DMS114 treated with DMSO at 0.1 percent for 48 hours (cell line): ENCODE measurements around the gene DNAH14.
A peak's percentile ranks its signal among the peaks of the same experiment; 100 is the strongest.

Experiments
- DNase-seq: peaks from one replicate; lab custom pipeline; 2025; ENCODE audit not compliant: unreplicated experiment; lab: John Stamatoyannopoulos, UW

DNAH14 gene

DNA sequence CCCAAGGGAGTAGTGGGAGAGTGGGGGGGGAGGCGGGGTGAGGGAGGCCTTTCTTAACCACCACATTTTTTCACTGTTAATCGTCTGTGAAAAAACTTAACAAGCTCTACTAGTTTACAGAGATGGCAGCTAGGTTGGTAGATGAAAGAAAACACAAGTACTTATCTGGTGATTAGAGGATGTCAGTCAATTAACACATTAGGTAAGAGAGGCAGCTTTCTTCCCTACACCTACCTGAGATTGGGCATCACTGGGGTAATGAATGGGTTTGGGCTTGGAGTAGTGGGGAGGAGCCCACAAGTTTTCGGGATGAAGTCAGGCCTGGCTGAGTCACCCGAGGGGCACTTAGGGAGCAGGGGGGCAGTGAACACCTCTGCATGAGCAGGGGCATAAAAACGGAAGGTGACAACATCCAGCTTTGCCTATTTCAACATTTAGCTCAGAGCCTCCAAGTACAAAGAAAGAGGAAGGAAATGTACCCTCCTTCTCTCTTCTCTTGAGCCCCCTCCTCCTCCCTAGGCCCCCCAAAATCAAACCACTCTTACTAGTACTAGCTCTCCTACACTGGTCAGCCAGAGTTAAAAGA, 495.8 kb downstream of the DNAH14 start:
- DNase-seq = no peak

DNA sequence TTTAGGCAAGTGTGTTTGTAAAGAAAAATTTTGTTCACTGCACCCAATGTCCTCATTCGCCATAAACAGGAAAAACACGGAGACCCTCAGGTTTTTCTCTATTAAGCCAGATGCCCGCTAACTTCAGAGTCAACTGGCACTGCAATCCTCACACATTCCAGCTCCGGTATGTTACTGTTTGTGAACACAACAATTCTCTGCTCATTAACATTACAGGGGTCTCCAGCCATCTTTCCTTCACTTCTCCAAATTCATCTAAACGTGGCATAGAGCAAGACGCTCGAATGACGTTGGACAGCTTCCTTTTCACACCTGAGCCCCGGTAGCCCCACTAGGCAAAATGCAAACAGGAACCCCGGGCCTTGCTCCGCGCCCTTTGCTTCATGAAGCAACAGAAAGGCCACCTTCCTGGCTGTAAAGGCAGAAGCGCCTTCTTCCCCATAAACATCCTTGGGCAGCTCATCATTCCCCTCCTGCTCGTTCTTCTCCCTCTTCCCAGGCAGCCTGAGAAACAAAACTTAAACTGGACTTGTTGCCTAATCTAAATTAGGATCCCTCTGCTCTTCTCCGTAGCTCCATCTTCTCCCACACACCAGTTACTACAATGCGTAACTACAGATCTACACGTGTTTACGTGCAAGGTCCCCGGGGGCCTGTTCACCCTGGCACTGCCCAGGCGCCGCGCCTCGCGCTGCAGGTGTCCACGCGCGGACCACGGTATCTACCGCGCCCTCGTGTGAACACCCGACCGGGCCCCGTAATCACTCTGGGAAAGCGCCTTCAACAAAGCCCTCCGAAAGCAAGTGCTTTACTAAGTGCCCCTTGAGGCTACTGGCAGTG, 497.1 kb downstream of the DNAH14 start:
- no peak for DNase-seq

DNA sequence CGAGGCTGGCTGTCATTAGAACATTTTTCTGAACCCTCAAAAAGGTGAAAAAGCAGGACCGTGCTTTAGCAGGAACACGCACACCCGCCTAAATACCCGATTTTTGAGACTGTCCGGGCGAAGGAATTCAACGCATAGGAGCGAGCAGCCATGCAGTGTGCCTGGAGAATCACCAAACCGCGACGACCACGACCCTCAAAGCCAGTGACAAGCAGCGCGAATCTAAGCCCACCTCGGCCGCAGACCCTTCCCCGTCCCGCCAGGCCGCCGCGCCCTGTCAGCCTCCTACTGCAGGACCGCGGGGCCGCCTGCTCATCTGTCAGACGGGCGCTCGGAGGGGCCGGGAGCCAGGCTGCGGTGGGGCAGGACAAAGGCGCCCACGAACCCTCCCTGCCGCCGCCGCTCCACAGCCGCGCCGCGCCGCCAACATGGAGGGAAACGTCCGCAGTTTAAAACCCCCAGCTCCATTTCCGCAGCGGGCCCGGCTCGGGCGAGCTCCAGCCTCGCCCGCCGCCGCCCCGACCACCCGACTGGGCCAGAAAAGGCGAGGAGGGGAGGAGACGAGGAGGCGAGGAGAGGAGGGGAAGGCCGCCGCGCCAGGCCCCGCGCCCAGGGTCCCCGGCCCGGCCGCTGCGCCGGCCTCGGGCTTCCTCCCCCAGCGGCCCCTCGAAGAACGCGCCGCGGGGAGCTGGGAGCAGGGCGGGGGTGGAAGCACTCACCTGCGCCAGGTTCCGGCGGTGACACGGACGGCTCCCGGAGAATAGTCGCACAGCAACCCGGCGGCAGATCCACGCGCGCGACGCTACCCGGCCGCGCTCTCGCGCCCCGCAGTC, 498.0 kb downstream of the DNAH14 start, which contains the start of gene LBR:
Gene LBR, minus strand, starts transcription at position 804 of the 833 bp plus-strand sequence. CDS start 3,963 bp downstream, outside the sequence.
- DNase-seq = no peak

DNA sequence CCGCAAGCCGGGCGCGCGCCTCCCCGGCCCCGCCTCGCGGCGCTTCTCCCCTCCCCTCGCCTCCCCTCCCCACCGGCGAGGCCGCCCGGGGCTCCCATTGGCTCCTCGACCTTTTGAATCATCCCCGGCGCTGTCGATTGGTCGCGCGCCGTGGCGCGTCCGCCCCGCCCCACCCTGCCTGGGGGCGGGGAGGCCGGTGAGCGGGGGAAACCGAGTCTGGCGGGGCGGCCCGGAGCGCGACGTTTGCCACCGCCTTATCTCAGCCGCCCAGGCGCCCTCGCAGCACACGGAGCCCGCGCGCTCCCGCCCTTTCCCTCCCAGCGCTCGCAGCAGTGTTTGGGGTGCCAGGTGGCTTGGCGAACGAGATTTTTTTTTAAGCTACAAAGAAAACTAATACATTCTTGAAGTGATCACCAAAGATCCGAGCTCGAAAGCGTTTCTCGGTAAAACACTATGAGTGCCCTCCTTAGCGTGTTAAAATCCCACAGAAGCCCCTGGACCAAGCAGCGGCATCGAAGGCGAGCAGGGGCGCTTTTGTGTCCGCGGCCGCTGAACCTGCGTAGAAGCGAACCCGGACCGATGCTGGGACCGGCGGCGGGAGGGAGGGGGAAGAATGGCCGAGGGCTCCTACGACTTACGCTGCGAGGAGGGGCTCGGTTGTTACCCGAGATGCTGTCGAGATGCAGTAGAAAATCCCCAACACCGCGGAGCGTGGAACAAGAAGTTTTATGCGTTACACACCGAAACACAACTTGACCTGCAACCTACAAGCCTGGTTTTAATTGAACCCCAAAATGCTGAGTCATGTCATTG, 498.8 kb downstream of the DNAH14 start:
- DNase-seq = peak; percentile 82

DNA sequence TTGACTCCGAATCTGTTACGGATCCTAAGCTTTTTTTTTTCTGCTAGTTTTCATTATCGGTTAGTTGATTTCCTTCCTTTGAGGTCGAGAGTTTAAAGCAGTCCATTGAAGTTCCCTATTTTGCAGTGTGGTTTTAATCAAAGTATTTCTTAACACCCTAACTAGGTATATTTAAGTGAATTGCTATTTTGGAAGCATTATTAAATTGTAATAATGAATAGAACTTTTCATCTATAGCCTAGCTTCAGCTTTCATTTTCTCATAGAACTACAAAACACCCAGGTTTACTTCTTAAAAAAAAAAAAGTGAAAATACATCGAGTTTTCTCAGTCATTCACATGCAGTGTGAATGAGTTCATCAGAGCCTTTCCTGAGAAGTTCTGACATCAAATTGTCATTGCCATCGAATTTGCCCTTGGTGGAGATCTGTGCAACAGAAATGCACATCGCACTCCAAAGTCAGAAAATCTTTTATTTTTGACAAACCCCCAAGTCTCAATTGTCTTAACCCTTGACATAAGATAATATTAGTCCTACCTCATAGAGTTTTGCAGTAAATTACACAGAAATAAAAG, 499.5 kb downstream of the DNAH14 start:
- DNase-seq = no peak

DNA sequence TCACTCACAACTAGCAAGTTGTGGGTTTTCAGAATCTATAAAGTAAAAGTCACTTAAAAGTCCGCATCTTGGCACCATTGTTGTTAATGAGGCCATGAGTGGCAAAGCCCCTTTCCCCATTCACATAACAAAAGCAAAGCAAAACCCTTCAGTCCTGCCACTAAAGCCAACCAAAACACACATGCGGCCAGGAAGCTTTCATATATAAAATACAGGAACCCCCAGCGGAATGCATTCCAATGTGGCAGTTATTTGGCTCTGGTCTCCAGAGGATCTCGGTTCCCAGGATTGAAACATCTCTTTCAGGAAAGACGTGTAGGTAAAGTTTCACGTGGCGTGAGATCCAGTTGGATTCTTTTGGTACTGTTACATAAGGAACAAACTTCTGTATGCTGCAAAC, 500.8 kb downstream of the DNAH14 start:
- no peak for DNase-seq

DNA sequence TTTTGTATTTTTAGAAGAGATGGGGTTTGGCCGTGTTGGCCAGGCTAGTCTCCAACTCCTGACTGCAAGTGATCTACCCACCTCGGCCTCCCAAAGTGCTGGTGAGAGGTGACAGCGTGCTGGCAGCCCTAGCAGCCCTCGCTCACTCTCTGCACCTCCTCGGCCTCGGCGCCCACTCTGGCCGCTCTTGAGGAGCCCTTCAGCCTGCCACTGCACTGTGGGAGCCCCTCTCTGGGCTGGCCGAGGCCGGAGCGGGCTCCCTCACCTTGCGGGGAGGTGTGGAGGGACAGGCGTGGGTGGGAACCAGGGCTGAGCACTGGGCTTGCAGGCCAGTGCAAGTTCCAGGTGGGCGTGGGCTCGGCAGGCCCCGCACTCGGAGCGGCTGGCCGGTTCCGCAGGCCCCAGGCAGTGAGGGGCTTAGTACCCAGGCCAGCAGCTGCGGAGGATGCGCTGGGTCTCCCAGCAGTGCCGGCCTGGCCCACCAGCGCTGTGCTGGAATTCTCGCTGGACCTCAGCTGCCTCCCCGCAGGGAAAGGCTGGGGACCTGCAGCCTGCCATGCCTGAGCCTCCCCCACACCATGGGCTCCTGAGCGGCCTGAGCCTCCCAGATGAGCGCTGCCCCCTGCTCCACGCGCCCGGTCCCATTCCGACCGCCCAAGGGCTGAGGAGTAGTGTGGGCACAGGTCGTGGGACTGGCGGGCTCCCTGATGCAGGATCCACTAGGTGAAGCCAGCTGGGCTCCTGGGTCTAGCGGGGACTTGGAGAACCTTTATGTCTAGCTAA, 501.8 kb downstream of the DNAH14 start:
- no peak for DNase-seq

DNA sequence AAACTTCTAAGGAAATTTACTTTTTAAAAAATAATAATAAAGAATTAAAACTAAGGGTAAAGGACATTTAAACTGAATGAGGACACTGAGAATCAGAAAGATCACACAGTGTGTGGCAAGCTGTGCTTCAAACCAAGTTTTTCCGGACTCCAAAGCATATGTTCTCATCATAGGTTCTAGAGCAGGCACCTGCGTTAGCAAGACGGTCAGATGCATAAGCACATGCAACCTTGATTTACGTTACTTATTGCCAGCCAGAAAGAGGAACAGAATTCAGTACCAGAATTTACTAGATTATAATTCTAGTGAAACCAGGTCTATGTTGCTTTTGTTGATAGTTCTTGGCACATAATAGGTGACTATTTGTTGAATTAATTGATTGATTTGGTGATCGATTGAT, 504.6 kb downstream of the DNAH14 start:
- no peak for DNase-seq

DNA sequence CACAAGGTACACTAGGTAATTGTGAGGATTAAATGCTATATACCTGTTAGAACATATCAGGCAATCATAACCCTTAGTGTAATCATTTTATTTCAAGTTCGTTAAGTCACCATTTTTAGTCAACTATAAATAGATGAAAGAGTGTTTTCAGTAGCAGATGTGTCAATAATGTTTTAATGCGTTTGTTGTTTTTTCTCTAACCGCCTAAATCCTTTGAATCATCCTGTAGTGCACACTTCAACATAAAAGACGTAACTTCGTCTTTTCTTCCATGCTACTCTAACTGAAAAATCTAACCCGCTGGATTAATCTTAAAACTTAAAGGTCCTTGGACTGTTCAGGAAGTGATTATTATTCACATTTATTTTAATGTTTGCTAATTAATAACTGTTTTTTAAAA, 505.6 kb downstream of the DNAH14 start:
- no peak for DNase-seq

DNA sequence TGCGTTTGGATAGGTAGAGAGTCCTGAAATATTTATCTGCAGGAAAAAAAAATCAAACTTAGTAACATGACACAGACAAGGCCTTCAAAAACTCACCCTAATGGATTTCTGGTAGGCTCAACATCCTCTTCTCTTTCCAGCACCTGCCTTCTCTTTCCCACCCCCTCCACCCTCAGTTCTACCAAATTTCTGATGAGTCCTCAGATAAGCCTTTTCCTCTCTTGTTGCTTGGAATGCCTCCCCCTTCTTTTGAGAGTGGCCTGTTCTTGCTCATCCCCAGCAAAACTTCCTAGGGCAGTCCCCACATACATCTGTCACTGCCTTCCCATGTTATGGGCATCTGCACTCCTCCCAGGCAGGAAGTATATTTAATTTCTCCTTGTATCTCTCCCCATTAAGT, 506.0 kb downstream of the DNAH14 start:
- no peak for DNase-seq

DNA sequence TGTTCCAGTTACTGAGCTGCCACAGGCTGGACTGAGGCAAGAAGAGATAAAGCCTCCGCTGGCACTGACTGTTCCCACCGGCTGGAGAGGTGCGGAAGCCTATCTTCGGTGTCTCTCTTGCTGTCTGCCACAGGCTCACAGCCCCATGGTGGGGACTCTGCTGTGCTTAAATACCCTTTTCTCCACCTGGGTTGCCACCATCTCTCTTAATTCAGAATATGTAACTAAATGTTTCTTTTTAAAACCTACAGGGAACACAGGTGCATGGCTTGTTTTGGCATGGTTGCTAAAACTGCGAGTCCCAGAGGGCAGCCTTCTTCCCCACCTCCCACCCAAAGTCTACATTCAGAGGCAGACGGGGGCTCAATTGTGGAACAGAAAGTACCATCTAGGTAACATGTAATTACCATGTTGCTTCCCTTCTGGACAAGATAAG, 506.5 kb downstream of the DNAH14 start:
- no peak for DNase-seq

DNA sequence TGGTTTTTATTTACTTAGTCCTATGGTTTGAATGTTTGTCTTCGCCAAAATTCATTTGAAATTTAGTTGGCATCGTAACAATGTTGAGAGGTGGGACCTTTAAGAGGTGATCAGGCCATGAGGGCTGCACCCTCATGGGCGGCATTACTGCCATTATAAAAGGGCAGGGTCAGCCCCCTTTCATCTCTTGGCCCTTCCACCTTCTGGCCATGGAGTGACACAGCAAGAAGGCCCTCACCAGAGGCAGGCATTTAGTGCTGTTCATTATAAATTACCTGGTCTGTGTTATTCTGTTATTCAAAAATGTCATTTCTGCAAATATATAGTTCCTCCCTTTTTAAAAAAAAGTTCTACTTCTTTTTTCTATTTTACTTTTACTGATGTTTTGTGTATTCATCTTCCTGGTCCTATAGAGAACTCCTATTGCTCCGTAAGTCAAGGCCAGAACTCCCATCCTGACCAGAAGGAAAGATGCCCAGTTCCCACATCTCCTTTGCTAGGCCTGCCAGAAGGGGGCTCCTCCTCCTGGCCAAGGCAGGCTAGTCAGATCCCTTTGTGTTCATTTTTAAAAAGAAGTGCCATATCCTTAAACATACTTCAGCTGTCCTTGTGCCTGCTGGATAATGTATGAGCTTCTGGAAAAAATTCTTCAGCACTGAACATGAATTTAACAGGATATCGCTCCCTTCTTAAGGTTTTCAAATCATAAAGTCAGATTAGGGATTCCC, 508.4 kb downstream of the DNAH14 start:
- DNase-seq = no peak

DNA sequence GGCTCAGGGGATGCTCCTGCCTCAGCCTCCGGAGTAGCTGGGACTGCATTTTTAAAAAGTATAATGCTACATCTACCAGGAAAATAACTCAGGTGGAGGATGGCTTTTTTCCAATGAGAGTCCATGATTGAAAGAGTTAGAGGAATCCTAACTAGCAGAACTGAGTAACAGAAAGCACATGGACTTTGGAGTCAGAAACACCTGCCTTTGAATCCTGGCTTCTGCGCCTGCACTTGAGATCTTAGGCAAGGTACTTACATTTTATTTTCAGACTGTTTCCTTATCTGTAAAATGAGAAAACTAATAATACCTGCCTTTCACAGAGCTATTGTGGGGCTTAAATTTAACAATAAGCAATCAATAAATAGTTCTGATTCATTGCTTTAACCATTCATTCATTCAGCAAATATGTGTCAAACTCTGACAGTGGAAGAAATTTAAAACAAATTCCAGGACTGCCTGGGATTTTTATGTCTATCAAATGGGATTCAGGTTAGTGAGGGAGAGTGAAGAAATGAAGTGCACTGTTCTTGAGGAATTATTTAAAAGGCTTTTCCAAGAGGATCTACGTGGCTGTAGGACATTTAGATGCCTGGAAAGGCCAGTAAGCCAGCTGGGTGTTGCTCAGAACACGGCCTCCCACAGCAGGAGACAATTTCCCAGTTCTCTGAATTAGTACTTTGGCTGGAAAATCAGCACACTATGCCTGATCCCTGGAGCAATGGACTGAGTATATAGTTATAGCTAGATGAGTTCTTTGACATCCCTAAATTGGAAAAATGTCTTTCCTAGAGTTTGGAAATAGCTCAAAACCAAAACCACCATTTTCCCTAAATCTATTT, 511.1 kb downstream of the DNAH14 start:
- no peak for DNase-seq

DNA sequence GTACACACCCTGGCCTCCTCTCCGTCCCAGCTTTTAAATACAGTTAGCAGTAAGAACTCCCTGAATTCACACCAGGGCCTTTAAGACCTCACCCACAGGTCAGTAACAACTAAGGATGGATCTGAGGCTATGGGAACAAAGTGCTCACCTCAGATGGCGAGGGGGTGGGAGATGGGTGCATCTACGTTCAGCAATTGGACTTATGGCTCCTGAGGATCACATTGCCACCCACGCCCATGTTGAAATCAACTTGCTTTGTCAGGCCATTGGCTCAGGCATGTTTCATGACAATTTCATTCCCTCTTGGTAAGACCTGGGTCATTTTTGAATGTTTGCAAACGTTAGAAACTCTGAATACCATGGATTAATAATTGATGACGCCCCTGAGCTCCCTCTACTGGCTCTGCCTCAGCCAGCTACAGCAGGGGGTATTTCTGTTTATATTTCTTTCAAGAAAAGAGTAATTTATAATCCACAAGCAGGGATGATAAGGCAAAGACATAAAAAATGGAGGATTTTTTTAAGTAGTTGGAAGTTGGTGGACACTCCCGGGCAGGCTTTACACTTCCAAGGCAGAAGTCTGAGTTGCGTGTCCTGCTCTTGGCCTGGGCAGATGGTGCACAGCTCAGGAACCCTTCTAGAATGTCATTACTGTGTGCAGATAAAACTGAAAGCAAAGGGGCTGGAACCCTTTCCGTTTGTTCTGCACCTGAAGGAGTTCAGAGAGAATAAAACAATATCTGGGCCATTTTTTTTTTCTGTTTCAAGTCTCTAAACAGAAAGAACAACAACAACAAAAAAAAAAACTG, 512.0 kb downstream of the DNAH14 start:
- no peak for DNase-seq

DNA sequence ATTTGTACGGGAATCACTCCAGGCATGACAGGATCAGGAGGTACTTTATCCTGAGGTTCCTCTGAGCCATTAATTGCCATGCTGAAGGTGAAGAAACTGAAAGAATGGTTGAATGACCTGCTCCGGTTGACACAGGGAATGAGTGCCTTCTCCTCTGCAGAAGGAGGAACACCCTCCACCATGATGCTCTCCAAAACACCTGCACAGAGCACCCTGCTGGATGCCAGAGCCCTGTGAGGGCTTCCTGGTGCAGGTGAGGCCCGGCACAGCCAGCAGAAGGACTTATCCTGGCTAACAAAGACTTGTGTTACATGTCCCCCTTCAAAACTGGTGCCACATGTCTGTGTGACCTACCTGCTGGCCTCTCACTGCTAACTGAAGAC, 512.6 kb downstream of the DNAH14 start:
- DNase-seq = no peak

DNA sequence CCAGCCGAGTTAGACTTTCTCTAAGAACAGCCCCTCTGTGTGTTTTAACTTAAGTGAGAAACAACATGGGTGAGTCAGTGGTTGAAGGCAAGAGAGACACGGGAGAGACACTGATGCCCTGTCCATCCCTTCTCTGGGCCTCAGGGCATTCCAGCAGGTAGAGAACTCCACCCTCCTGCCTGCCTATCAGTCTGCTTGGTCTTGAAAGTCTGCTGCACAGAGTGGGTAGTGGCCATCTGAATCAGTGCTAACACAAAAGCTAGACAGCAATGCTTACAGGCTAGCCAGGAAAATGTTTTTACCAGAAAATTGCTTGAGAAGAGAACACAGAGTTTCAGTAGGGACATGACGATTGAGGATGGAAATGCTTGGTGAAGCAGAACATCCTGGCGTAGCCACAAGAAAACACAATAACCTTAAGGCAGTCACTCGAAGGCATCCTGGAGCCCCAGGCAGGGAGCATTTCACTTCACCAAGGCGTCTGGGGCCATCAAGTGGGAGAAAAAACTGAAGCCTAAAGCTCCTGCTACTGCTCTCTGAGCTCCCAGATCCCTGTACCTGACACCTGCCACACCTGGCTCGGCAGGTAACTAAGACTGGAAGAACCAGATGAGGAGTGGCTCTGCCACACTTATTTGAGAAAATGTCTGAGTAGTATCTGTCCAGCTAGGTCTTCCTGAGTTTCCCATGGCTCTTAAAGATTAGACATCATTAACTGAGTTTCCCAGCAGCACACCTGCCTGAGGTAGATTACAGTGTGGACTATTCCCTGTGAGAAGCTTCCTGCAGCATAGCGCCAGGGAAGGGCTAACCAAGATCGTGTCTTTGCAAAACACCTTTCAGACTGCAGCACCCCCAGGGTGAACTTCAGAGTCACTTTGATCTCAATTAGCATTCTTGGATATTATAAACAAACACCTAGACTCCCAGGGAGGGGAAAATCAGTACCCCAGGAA, 516.4 kb downstream of the DNAH14 start:
- DNase-seq = no peak
